IMR-90 (cell line): Measurements from ENCODE around the gene FARS2. TPM values are rescaled to one million over a fixed set of nuclear protein-coding genes. Genes with fewer than 3 reads are reported as not detected.

Experiments used
- ATAC-seq: fragments of 200-7000 bp; cut with Tn5 transposase; 2 replicates; pipeline ENCODE4 v1.9.1; 2020; ENCODE audit warnings: low read depth, mild to moderate bottlenecking, moderate library complexity
- BruUV-seq: library from RNA; stranded (reverse); fragments of 400-500 nt; replicated peaks from 2 replicates; lab custom pipeline; 2021; lab: Mats Ljungman, UMichigan
- CTCF ChIA-PET: fragments of 300-600 bp; formaldehyde crosslinking; extraction: SDS; loops from one replicate; lab custom pipeline; 2021; ENCODE audit warnings: antibody characterized with exemption; lab: Yijun Ruan, JAX
- POLR2A ChIA-PET: fragments of 300-600 bp; sonication (Branson Sonifier 250); formaldehyde crosslinking; loops from one replicate; lab custom pipeline; 2022; ENCODE audit warnings: antibody characterized with exemption; ENCODE audit not compliant: unreplicated experiment; lab: Charles Lee
- DNase-seq: peaks from one replicate; pipeline ENCODE4 v3.0.0; 2013
- H2AFZ ChIP-seq: replicated peaks from 2 replicates; pipeline ENCODE3; 2013; ENCODE audit warnings: low read length, mild to moderate bottlenecking; ENCODE audit not compliant: poor library complexity
- H2AK5ac ChIP-seq: 2 replicates; pipeline ENCODE4 v1.6.1; 2013; ENCODE audit warnings: low read depth, low read length, inconsistent platforms
- H2AK9ac ChIP-seq: replicated peaks from 2 replicates; pipeline ENCODE3; 2013; ENCODE audit warnings: mild to moderate bottlenecking, low read depth, low read length, moderate library complexity; ENCODE audit not compliant: poor library complexity
- H2BK120ac ChIP-seq: 2 replicates; pipeline ENCODE4 v1.6.1; 2013; ENCODE audit warnings: low read depth, low read length, inconsistent platforms
- H2BK15ac ChIP-seq: 3 replicates; pipeline ENCODE4 v1.6.1; 2013; ENCODE audit warnings: low read depth, low read length, inconsistent platforms
- H2BK20ac ChIP-seq: 2 replicates; pipeline ENCODE4 v1.6.1; 2013; ENCODE audit warnings: low read depth, mild to moderate bottlenecking, inconsistent platforms, low read length, moderate library complexity
- H2BK5ac ChIP-seq: 2 replicates; pipeline ENCODE4 v1.6.1; 2013; ENCODE audit warnings: mild to moderate bottlenecking, low read depth, low read length, inconsistent platforms; ENCODE audit not compliant: poor library complexity, severe bottlenecking
- H3K14ac ChIP-seq: replicated peaks from 2 replicates; pipeline ENCODE4 v1.6.1; 2013; ENCODE audit warnings: low read depth, low read length, inconsistent platforms
- H3K18ac ChIP-seq: 2 replicates; pipeline ENCODE4 v1.6.1; 2013; ENCODE audit warnings: low read depth, low read length, control low read depth
- H3K23ac ChIP-seq: 2 replicates; pipeline ENCODE4 v1.6.1; 2013; ENCODE audit warnings: low read depth, low read length, inconsistent platforms
- H3K27ac ChIP-seq: 2 replicates; pipeline ENCODE4 v1.5.1; 2013; ENCODE audit warnings: mild to moderate bottlenecking, control low read depth, low read length; ENCODE audit not compliant: insufficient read depth
- H3K27me3 ChIP-seq: 2 replicates; pipeline ENCODE4 v1.6.1; 2013; ENCODE audit warnings: low read length; ENCODE audit not compliant: control insufficient read depth, insufficient read depth
- H3K36me3 ChIP-seq: 2 replicates; pipeline ENCODE4 v1.6.1; 2013; ENCODE audit warnings: low read length, mixed read lengths; ENCODE audit not compliant: control insufficient read depth, insufficient read depth
- H3K4ac ChIP-seq: 2 replicates; pipeline ENCODE4 v1.6.1; 2013; ENCODE audit warnings: low read depth, low read length, inconsistent platforms
- H3K4me1 ChIP-seq: 2 replicates; pipeline ENCODE4 v1.6.1; 2013; ENCODE audit warnings: low read length, mixed read lengths; ENCODE audit not compliant: control insufficient read depth, insufficient read depth
- H3K4me2 ChIP-seq: 2 replicates; pipeline ENCODE4 v1.6.1; 2013; ENCODE audit warnings: low read depth, mild to moderate bottlenecking, control low read depth, low read length, moderate library complexity
- H3K4me3 ChIP-seq: 2 replicates; pipeline ENCODE4 v1.5.1; 2013; ENCODE audit warnings: low read depth, mild to moderate bottlenecking, control low read depth, low read length, moderate library complexity; ENCODE audit not compliant: insufficient read depth
- H3K56ac ChIP-seq: 2 replicates; pipeline ENCODE4 v1.6.1; 2013; ENCODE audit warnings: low read length, inconsistent platforms; ENCODE audit not compliant: insufficient read depth; ENCODE audit errors: extremely low read depth
- H3K79me1 ChIP-seq, 2 experiments: 2 replicates each; pipeline ENCODE4 v1.6.1; 2013; ENCODE audit warnings: low read length in 2 of 2, inconsistent platforms in 1 of 2, low read depth in 1 of 2
- H3K9ac ChIP-seq: 2 replicates; pipeline ENCODE4 v1.6.1; 2013; ENCODE audit warnings: low read depth, low read length, control low read depth
- H3K9me1 ChIP-seq: 2 replicates; pipeline ENCODE4 v1.6.1; 2013; ENCODE audit warnings: low read length, inconsistent platforms; ENCODE audit not compliant: insufficient read depth
- H3K9me3 ChIP-seq: 2 replicates; pipeline ENCODE4 v1.6.1; 2013; ENCODE audit warnings: low read length; ENCODE audit not compliant: control insufficient read depth, insufficient read depth
- H4K20me1 ChIP-seq: 2 replicates; pipeline ENCODE4 v1.6.1; 2013; ENCODE audit warnings: low read length, inconsistent platforms; ENCODE audit not compliant: insufficient read depth
- H4K5ac ChIP-seq: 2 replicates; pipeline ENCODE4 v1.6.1; 2013; ENCODE audit warnings: mild to moderate bottlenecking, low read depth, low read length, control low read depth
- H4K8ac ChIP-seq, 2 experiments: 2 replicates each; pipeline ENCODE4 v1.6.1; 2013; ENCODE audit warnings: low read depth in 2 of 2, low read length in 2 of 2, control low read depth in 1 of 2, inconsistent platforms in 1 of 2
- H4K91ac ChIP-seq: 2 replicates; pipeline ENCODE4 v1.6.1; 2013; ENCODE audit warnings: low read depth, low read length, inconsistent platforms; ENCODE audit not compliant: insufficient read depth
- BHLHE40 ChIP-seq: fragments of 150-350 bp; IDR thresholded peaks from 2 replicates; pipeline ENCODE4 v1.6.1; 2016; ENCODE audit warnings: mild to moderate bottlenecking, low read depth, low read length
- CEBPB ChIP-seq: IDR thresholded peaks from 2 replicates; pipeline ENCODE4 v1.6.1; 2012; ENCODE audit warnings: low read depth, low read length, improper control_type of control experiment
- ELK1 ChIP-seq: fragments of 150-350 bp; IDR thresholded peaks from 2 replicates; pipeline ENCODE4 v1.6.1; 2016; ENCODE audit warnings: low read depth, mild to moderate bottlenecking, low read length, moderate library complexity, borderline replicate concordance
- FOS ChIP-seq: fragments of 150-350 bp; IDR thresholded peaks from 2 replicates; pipeline ENCODE4 v1.6.1; 2016; ENCODE audit warnings: low read depth, low read length
- MAFK ChIP-seq: IDR thresholded peaks from 2 replicates; pipeline ENCODE4 v1.6.1; 2012; ENCODE audit warnings: low read depth, low read length, improper control_type of control experiment
- MAZ ChIP-seq: IDR thresholded peaks from 2 replicates; pipeline ENCODE4 v1.6.1; 2012; ENCODE audit warnings: low read depth, mild to moderate bottlenecking, low read length, improper control_type of control experiment, moderate library complexity, borderline replicate concordance
- MXI1 ChIP-seq: IDR thresholded peaks from 2 replicates; pipeline ENCODE4 v1.6.1; 2012; ENCODE audit warnings: low read depth, mild to moderate bottlenecking, low read length, moderate library complexity, borderline replicate concordance
- NFE2L2 ChIP-seq: fragments of 150-350 bp; IDR thresholded peaks from 2 replicates; pipeline ENCODE4 v1.6.1; 2016; ENCODE audit warnings: low read depth, mild to moderate bottlenecking, low read length
- SMC3 ChIP-seq: fragments of 150-350 bp; IDR thresholded peaks from 2 replicates; pipeline ENCODE4 v1.6.1; 2016; ENCODE audit warnings: low read depth, mild to moderate bottlenecking, antibody characterized with exemption, low read length, moderate library complexity
- WGBS, 2 experiments: methylation state at CpG; one replicate each; pipeline versions ENCODE4 v1.1.5 to v1.1.7; 2013; ENCODE audit warnings: missing lambda C conversion rate in 2 of 2; ENCODE audit not compliant: insufficient read length in 1 of 2; ENCODE audit errors: extremely low coverage in 2 of 2; 5-methylcytosine and 5-hydroxymethylcytosine counted together
- dilution Hi-C: fragments of 300-500 bp; cut with HindIII; formaldehyde crosslinking; loops from one replicate; pipeline ENCODE4 v1.14.3; 2018; ENCODE audit warnings: low sequenced_read_pairs; ENCODE audit not compliant: unreplicated experiment
- in situ Hi-C: fragments of 300-500 bp; cut with MboI; formaldehyde crosslinking; loops from 3 replicates; pipeline ENCODE4 v1.14.3; 2019; ENCODE audit warnings: low sequenced_read_pairs, inconsistent platforms, mixed read lengths
- intact Hi-C: fragments of 100-400 bp; cut with micrococcal nuclease; formaldehyde crosslinking; loops from 2 replicates; pipeline ENCODE4 v1.10.0; 2022
- polyA plus RNA-seq, 3 experiments: library from polyadenylated mRNA; depleted of rRNA; stranded (reverse); fragments of >200 nt; gene quantifications; 2 replicates each; pipeline ENCODE4 v1.2.3, GENCODE V29; 2012; ENCODE audit warnings: low replicate concordance in 1 of 3
- total RNA-seq: library from RNA; depleted of rRNA; stranded (reverse); fragments of >200 nt; gene quantifications from 2 replicates; pipeline ENCODE4 v1.2.3, GENCODE V29; 2012
- TF ChIP-seq, protein P1 (sequence below): fragments of 150-350 bp; IDR thresholded peaks from 2 replicates; pipeline ENCODE4 v1.6.1; 2017; ENCODE audit warnings: mild to moderate bottlenecking, antibody characterized with exemption, low read length, low read depth

The FARS2 gene
- total and polyA plus RNA-seq, 2 of the 4 experiments (the other 2 are of a cell fraction), result 12.1 to 28.9 TPM

GRCh38 chr6:5671601-5672559 is 410.6 kb downstream of the FARS2 start:
- ATAC-seq (peak; percentile 19; the same call in 1 of the 2 replicates), DNase-seq (no peak)
- Histone ChIP-seq H2BK20ac (peak overlapping the region; percentile 84), H3K9me3 (no peaks in the 10 kb centered on the region), H4K91ac (peak overlapping the region; percentile 41; the same call in 1 of the 2 replicates), H3K4me2 (no peak overlapping the region), H3K4ac (peak overlapping the region; percentile 54), H3K27ac (peak overlapping the region; percentile 24; the same call in 1 of the 2 replicates), H4K20me1 (no peaks in the 10 kb centered on the region), H3K56ac (no peak overlapping the region), H2AK5ac (peak overlapping the region; percentile 81; the same call in 1 of the 2 replicates), H3K4me1 (peaks cover 22% of the 10 kb centered on the region), H2BK5ac (peak overlapping the region; percentile 18), H2AK9ac (no peak overlapping the region), H3K27me3 (no peaks in the 10 kb centered on the region), H3K18ac (peak overlapping the region; percentile 63), H2BK15ac (peak overlapping the region; percentile 23; the same call in 2 of the 3 replicates), H4K8ac (peak overlapping the region; percentile 15 to 38; a peak in 3 of 4 replicates), H3K14ac (peak overlapping the region; percentile 10), H3K9ac (no peak overlapping the region), H3K36me3 (no peaks in the 10 kb centered on the region), H3K79me1 (peaks cover 0 to 7% of the 10 kb centered on the region in 2 experiments; a peak in 1 of 4 replicates), H2BK120ac (peak overlapping the region; percentile 73), H4K5ac (peak overlapping the region; percentile 87), H3K4me3 (no peak overlapping the region), H3K23ac (no peak overlapping the region), H3K9me1 (peaks cover 11% of the 10 kb centered on the region), H2AFZ (peak overlapping the region; percentile 38)
- BruUV-seq, result no TSS peak
- in situ Hi-C loops, result no loop called here
- WGBS, 2 experiments, result 100% methylated on average over 2 of the region's 22 CpGs; no CpG with 5 or more reads in 1 of the 2 experiments
- CTCF ChIA-PET, result interaction anchor here (0.6 kb wide), 2 partner anchors 64 to 164 kb away, joined by 3 to 4 read pairs; no protein-coding TSS in a partner anchor
- dilution Hi-C loops, result no loop called here
- intact Hi-C loops, result no loop called here
- TF ChIP-seq SMC3 (no peak), BHLHE40 (no peak), ELK1 (no peak), CEBPB (no peak), NFE2L2 (no peak), MAFK (no peak), MAZ (no peak), MXI1 (no peak), FOS (no peak)
- TF ChIP-seq, protein P1, sequence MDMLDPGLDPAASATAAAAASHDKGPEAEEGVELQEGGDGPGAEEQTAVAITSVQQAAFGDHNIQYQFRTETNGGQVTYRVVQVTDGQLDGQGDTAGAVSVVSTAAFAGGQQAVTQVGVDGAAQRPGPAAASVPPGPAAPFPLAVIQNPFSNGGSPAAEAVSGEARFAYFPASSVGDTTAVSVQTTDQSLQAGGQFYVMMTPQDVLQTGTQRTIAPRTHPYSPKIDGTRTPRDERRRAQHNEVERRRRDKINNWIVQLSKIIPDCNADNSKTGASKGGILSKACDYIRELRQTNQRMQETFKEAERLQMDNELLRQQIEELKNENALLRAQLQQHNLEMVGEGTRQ, result no peak
- POLR2A ChIA-PET, result no interaction called here
